Measurements from ENCODE around the gene CFAP46. TPM values are rescaled to one million over a fixed set of nuclear protein-coding genes. Genes with fewer than 3 reads are reported as not detected.

CFAP46 gene
- total and polyA plus RNA-seq, 12 donors: 0.36 to 1.9 (median 1.1) TPM

GRCh38 chr10:132943058-132943790 is 854 bp upstream of the CFAP46 start:
- Histone ChIP-seq H3K4me3 (peak overlapping the region; percentile 49 to 77 (median 60)), H3K27me3 (peaks cover 0 to 67% (median 51%) of the 10 kb centered on the region in 7 donors), H3K4me1 (peaks cover 3 to 16% (median 13%) of the 10 kb centered on the region in 9 donors), H3K36me3 (no peaks in the 10 kb centered on the region), H3K9me3 (no peaks in the 10 kb centered on the region), H3K27ac (no peak overlapping the region)
- intact Hi-C loops (cut with DNase I): loop anchor here in 4 of 10 donors (5.0 to 10.0 kb wide), 2 partner anchors 179 to 182 kb away; no protein-coding TSS in a partner anchor
- peak in 1 of 8 donors; percentile 15 for ATAC-seq
- 26 to 28% methylated on average over 38 to 43 of the region's 43 CpGs for WGBS, 2 donors
- DNase-seq: no peak
- no peak for TF ChIP-seq CTCF (IDR thresholded peaks at IDR 0.05)

- TF ChIP-seq CTCF (IDR thresholded peaks at IDR 0.05): no peak
- Histone ChIP-seq H3K4me3 (peak overlapping the region; percentile 49 to 77 (median 60)), H3K27me3 (peaks cover 0 to 67% (median 57%) of the 10 kb centered on the region in 7 donors), H3K36me3 (no peaks in the 10 kb centered on the region), H3K9me3 (no peaks in the 10 kb centered on the region), H3K27ac (no peak overlapping the region), H3K4me1 (peaks cover 3 to 16% (median 13%) of the 10 kb centered on the region in 9 donors)
- ATAC-seq (peak in 2 of 8 donors; percentile 14 to 31), DNase-seq (no peak)
- 62 to 64% methylated on average over 11 of the region's 11 CpGs for WGBS, 2 donors
- intact Hi-C loops (cut with DNase I): loop anchor here in 6 of 10 donors (2.0 to 10.0 kb wide), 4 partner anchors 181 to 183 kb away; no protein-coding TSS in a partner anchor
These were observed 724 bp downstream of the CFAP46 start for GRCh38 chr10:132941640-132942051.

GRCh38 chr10:132940791-132941465 is 1.4 kb downstream of the CFAP46 start:
- intact Hi-C loops (cut with DNase I): loop anchor here in 6 of 10 donors (2.0 to 10.0 kb wide), 4 partner anchors 181 to 184 kb away; no protein-coding TSS in a partner anchor

More at GRCh38 chr10:132940791-132941465, 1.4 kb downstream of the CFAP46 start:
- Histone ChIP-seq H3K4me1 (peaks cover 3 to 16% (median 13%) of the 10 kb centered on the region in 9 donors), H3K9me3 (no peaks in the 10 kb centered on the region), H3K27me3 (peaks cover 0 to 67% (median 57%) of the 10 kb centered on the region in 7 donors), H3K4me3 (no peak overlapping the region), H3K27ac (no peak overlapping the region), H3K36me3 (no peaks in the 10 kb centered on the region)
- no peak for TF ChIP-seq CTCF (IDR thresholded peaks at IDR 0.05)
- ATAC-seq (no peak), DNase-seq (no peak)
- WGBS, 2 donors: 87 to 90% methylated on average over 28 of the region's 28 CpGs
